Endothelial cell of umbilical vein (primary cell): ENCODE measurements around the gene TWIST1. TPM values are rescaled to one million over a fixed set of nuclear protein-coding genes. Genes with fewer than 3 reads are reported as not detected.

Experiments used
- BruUV-seq: library from RNA; stranded (reverse); fragments of 400-500 nt; replicated peaks from 2 replicates; lab custom pipeline; 2021; lab: Mats Ljungman, UMichigan
- CTCF ChIA-PET: fragments of 300-600, 350-600 bp; sonication (Branson Sonifier 250); formaldehyde crosslinking; loops from one replicate; lab custom pipeline; 2021; ENCODE audit warnings: antibody characterized with exemption, inconsistent platforms; lab: Charles Lee
- POLR2A ChIA-PET: fragments of 300-600, 350-600 bp; sonication (Branson Sonifier 250); formaldehyde crosslinking; loops from one replicate; lab custom pipeline; 2021; ENCODE audit warnings: antibody characterized with exemption, inconsistent platforms; lab: Charles Lee
- DNase-seq: peaks from one replicate; pipeline ENCODE4 v3.0.0-alpha.2; 2011; ENCODE audit warnings: low read depth, low spot score
- FAIRE-seq: peaks from 2 replicates; lab custom pipeline; 2011; peaks lifted over from hg19 to GRCh38; lab: Jason Lieb, UNC
- H2AFZ ChIP-seq: 2 replicates; pipeline ENCODE4 v1.6.0; 2012; ENCODE audit warnings: low read depth, low read length, control low read depth, inconsistent platforms
- H3K27ac ChIP-seq: 2 replicates; pipeline ENCODE4 v1.5.1; 2011; ENCODE audit warnings: low read depth, mild to moderate bottlenecking, control low read depth, low read length, moderate library complexity; ENCODE audit not compliant: insufficient read depth
- H3K27me3 ChIP-seq, 2 experiments: 2 replicates each; pipeline versions ENCODE4 v1.6.0 to v1.6.1; 2011; ENCODE audit warnings: low read length in 2 of 2, mixed read lengths in 1 of 2; ENCODE audit not compliant: control insufficient read depth in 2 of 2, insufficient read depth in 2 of 2
- H3K36me3 ChIP-seq, 2 experiments: 2 replicates in 1 of 2; 3 replicates in 1 of 2; pipeline ENCODE4 v1.5.1; 2011; ENCODE audit warnings: low read length in 2 of 2, mild to moderate bottlenecking in 1 of 2, moderate library complexity in 1 of 2; ENCODE audit not compliant: control insufficient read depth in 2 of 2, insufficient read depth in 2 of 2; ENCODE audit errors: extremely low read depth in 1 of 2
- H3K4me1 ChIP-seq: 3 replicates; pipeline ENCODE4 v1.5.1; 2011; ENCODE audit warnings: mild to moderate bottlenecking, low read length; ENCODE audit not compliant: control insufficient read depth, insufficient read depth; ENCODE audit errors: extremely low read depth
- H3K4me2 ChIP-seq: 2 replicates; pipeline ENCODE4 v1.6.1; 2011; ENCODE audit warnings: low read length, control low read depth, mixed read lengths; ENCODE audit not compliant: insufficient read depth
- H3K4me3 ChIP-seq, 3 experiments: fragments of 200-600 bp in 1 of 3; sonication (generic), shearing (Covaris generic) in 1 of 3; replicated peaks in 1 of 3; 2 replicates each; pipeline ENCODE4 v1.5.1; 2011 to 2016; ENCODE audit warnings: control low read depth in 3 of 3, low read length in 3 of 3, mild to moderate bottlenecking in 2 of 3, inconsistent platforms in 1 of 3, low read depth in 1 of 3, moderate library complexity in 1 of 3; ENCODE audit not compliant: insufficient read depth in 1 of 3
- H3K79me2 ChIP-seq: 2 replicates; pipeline ENCODE4 v1.6.0; 2012; ENCODE audit warnings: low read length, inconsistent platforms; ENCODE audit not compliant: control insufficient read depth, insufficient read depth
- H3K9ac ChIP-seq: replicated peaks from 2 replicates; pipeline ENCODE3; 2011; ENCODE audit warnings: low read length, control low read depth; ENCODE audit not compliant: insufficient read depth; ENCODE audit errors: extremely low read depth
- H3K9me1 ChIP-seq: replicated peaks from 3 replicates; pipeline ENCODE4 v1.6.0; 2011; ENCODE audit warnings: mild to moderate bottlenecking, low read length; ENCODE audit not compliant: control insufficient read depth, insufficient read depth; ENCODE audit errors: extremely low read depth
- H3K9me3 ChIP-seq: replicated peaks from 2 replicates; pipeline ENCODE4 v1.5.1; 2012; ENCODE audit warnings: low read length, inconsistent platforms; ENCODE audit not compliant: control insufficient read depth, insufficient read depth
- H4K20me1 ChIP-seq: replicated peaks from 2 replicates; pipeline ENCODE3; 2011; ENCODE audit warnings: mild to moderate bottlenecking, low read length; ENCODE audit not compliant: control insufficient read depth, insufficient read depth; ENCODE audit errors: extremely low read depth
- FOS ChIP-seq: IDR thresholded peaks from 2 replicates; pipeline ENCODE4 v1.6.1; 2011; ENCODE audit warnings: mild to moderate bottlenecking, low read length, moderate library complexity, borderline replicate concordance; ENCODE audit not compliant: insufficient read depth
- GATA2 ChIP-seq: IDR thresholded peaks from 2 replicates; pipeline ENCODE4 v1.7.0; 2011; ENCODE audit warnings: low read depth, mild to moderate bottlenecking, moderate library complexity, mixed read lengths, low read length; ENCODE audit not compliant: insufficient read length, insufficient read depth
- JUN ChIP-seq: IDR thresholded peaks from 2 replicates; pipeline ENCODE4 v1.6.1; 2011; ENCODE audit warnings: borderline replicate concordance, low read depth; ENCODE audit not compliant: insufficient read length, insufficient read depth
- POLR2A ChIP-seq: IDR thresholded peaks from 2 replicates; pipeline ENCODE4 v1.6.1; 2012; ENCODE audit warnings: low read depth, mild to moderate bottlenecking, control low read depth, low read length
- POLR2AphosphoS5 ChIP-seq: IDR thresholded peaks from 2 replicates; pipeline ENCODE4 v1.6.1; 2012; ENCODE audit warnings: low read depth, mild to moderate bottlenecking, control low read depth, low read length, moderate library complexity; ENCODE audit not compliant: insufficient read depth
- dilution Hi-C: fragments of 300-500 bp; cut with MboI; formaldehyde crosslinking; loops from one replicate; pipeline ENCODE4 v1.15.0; 2019; ENCODE audit warnings: low sequenced_read_pairs; ENCODE audit not compliant: extremely low pct_ligation_motif_present
- intact Hi-C: fragments of 100-400 bp; cut with micrococcal nuclease; formaldehyde crosslinking; loops from one replicate; pipeline ENCODE4 v1.10.0; 2022
- polyA plus RNA-seq, 4 experiments: library from polyadenylated mRNA; depleted of rRNA in 3 of 4; stranded (reverse) in 3 of 4; unstranded in 1 of 4; fragments of >200 nt; gene quantifications; 2 replicates each; pipeline versions ENCODE4 v1.2.1 to v1.2.3, GENCODE V29; 2011 to 2012; ENCODE audit warnings: missing spikeins in 1 of 4
- total RNA-seq: library from RNA; stranded (reverse); gene quantifications from 2 replicates; pipeline ENCODE4 v1.2.3, GENCODE V29; 2021
- TF ChIP-seq, protein P1 (sequence below): IDR thresholded peaks from 2 replicates; pipeline ENCODE4 v1.6.1; 2011; ENCODE audit not compliant: insufficient read depth, insufficient read length
- TF ChIP-seq, protein P2 (sequence below), 2 donors: IDR thresholded peaks; 1 replicate in 1 of 2; 2 replicates in 1 of 2; pipeline ENCODE4 v1.5.1; 2011; ENCODE audit warnings: low read length in 2 of 2, mild to moderate bottlenecking in 2 of 2, moderate library complexity in 2 of 2, control low read depth in 1 of 2, inconsistent platforms in 1 of 2, low read depth in 1 of 2; ENCODE audit not compliant: insufficient read depth in 1 of 2; ENCODE audit errors: extremely low read depth in 1 of 2

The TWIST1 gene
- total and polyA plus RNA-seq, 2 donors (not counting 3 experiments of a cell fraction or from before 2014, with no cell fraction given), result not detected

DNA sequence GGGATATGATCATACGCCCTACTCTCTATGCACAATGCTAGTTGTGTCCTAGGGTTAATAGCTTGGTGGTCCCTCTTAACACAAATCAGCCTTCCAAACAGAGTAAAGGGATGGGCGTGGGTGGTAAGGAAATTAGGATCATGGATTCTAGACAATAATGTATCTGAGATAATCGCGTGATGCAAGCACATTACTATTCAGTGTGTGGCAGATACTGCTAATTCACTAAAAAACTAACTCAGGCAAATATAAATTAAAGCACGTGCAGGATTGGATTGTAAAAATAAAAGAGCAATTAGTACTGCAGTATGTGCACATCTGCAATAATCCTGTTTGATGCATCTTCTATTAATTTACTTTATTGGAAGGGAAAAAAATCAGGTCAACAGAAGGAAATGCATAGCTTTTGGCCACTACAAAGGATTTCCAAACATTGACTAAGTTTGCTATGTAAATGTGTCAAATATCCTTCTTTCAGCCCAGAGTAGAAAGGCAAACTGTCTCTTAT is 22.0 kb downstream of the TWIST1 start:
- no peaks in the 10 kb centered on the region for H3K4me1 ChIP-seq
- CTCF ChIA-PET, result interaction anchor here (1.2 kb wide), 1 partner anchor 743 kb away, joined by 3 read pairs; no protein-coding TSS in a partner anchor

More for the DNA sequence above, 22.0 kb downstream of the TWIST1 start:
- POLR2A ChIA-PET, result no interaction called here
- Histone ChIP-seq H3K9ac (no peak overlapping the region), H2AFZ (no peak overlapping the region), H3K79me2 (no peaks in the 10 kb centered on the region), H3K27ac (no peak overlapping the region), H3K9me1 (no peaks in the 10 kb centered on the region), H3K9me3 (no peaks in the 10 kb centered on the region), H3K4me3 (no peak overlapping the region), H4K20me1 (no peaks in the 10 kb centered on the region), H3K4me2 (no peak overlapping the region), H3K36me3 (no peaks in the 10 kb centered on the region), H3K27me3 (peaks cover 4 to 36% of the 10 kb centered on the region in 2 experiments)
- intact Hi-C loops, result loop anchor here (2.0 kb wide), 1 partner anchor 15 kb away; no protein-coding TSS in a partner anchor
- no TSS peak for BruUV-seq
- FAIRE-seq (no peak), DNase-seq (no peak)
- dilution Hi-C loops, result no loop called here
- TF ChIP-seq GATA2 (no peak), JUN (no peak), POLR2AphosphoS5 (no peak), FOS (no peak), POLR2A (no peak)
- TF ChIP-seq, protein P1, sequence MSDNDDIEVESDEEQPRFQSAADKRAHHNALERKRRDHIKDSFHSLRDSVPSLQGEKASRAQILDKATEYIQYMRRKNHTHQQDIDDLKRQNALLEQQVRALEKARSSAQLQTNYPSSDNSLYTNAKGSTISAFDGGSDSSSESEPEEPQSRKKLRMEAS, result no peak
- TF ChIP-seq, protein P2, sequence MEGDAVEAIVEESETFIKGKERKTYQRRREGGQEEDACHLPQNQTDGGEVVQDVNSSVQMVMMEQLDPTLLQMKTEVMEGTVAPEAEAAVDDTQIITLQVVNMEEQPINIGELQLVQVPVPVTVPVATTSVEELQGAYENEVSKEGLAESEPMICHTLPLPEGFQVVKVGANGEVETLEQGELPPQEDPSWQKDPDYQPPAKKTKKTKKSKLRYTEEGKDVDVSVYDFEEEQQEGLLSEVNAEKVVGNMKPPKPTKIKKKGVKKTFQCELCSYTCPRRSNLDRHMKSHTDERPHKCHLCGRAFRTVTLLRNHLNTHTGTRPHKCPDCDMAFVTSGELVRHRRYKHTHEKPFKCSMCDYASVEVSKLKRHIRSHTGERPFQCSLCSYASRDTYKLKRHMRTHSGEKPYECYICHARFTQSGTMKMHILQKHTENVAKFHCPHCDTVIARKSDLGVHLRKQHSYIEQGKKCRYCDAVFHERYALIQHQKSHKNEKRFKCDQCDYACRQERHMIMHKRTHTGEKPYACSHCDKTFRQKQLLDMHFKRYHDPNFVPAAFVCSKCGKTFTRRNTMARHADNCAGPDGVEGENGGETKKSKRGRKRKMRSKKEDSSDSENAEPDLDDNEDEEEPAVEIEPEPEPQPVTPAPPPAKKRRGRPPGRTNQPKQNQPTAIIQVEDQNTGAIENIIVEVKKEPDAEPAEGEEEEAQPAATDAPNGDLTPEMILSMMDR (IDR thresholded peaks at IDR 0.05; ENCODE audit: extremely low read depth in 1 of 2, insufficient read depth in 1 of 2, low read depth in 1 of 2, low read length in 2 of 2), result no peak
